ENCODE data around the gene RAPGEF2. TPM values are rescaled to one million over a fixed set of nuclear protein-coding genes. Genes with fewer than 3 reads are reported as not detected.
"Not testable (repeated sequence)": the region's sequence is repeated elsewhere in the genome, so short reads cannot be mapped to it uniquely, and the experiment has no call there.

The RAPGEF2 gene
- total RNA-seq, 2 donors from 2014 or later, result 42.6 to 73.1 TPM

- intact Hi-C loops (cut with DNase I, micrococcal nuclease), result no loop called here
- no peak for ATAC-seq
- DNase-seq, result no peak
Measured at GRCh38 chr4:159308566-159309340, 205.9 kb downstream of the RAPGEF2 start.

- no peak for ATAC-seq
- intact Hi-C loops (cut with DNase I, micrococcal nuclease), result no loop called here
- DNase-seq, result no peak
Measured at GRCh38 chr4:159312236-159312635, 209.4 kb downstream of the RAPGEF2 start.

- intact Hi-C loops (cut with DNase I, micrococcal nuclease); ATAC-seq: not testable (repeated sequence)
- peak in 1 of 2 donors; percentile 20 for DNase-seq
Measured at GRCh38 chr4:159315879-159316278, 213.0 kb downstream of the RAPGEF2 start.

DNA sequence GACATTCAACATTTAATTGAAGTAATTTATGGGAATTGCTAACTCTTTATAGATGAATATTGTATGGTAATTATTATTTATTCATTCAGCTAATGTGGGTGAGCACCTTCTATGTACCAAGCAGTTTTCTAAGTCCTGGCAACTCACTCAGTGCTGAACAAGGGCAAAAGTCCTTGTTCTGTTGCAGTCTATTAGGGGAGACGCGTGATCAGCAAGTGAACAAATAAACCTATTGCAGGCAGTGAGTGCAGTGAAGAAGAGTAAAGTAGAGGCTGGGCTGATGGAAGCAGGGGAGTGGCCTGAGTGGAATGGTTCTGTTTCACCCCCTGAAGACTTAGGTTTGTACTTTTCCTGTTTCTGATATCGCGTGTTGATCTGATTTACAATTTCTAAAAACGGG is 214.3 kb downstream of the RAPGEF2 start:
- intact Hi-C loops (cut with DNase I, micrococcal nuclease), result no loop called here
- no peak for ATAC-seq
- DNase-seq, result no peak

- no peak for ATAC-seq
- no peak for DNase-seq
- intact Hi-C loops (cut with DNase I, micrococcal nuclease), result no loop called here
Measured at GRCh38 chr4:159319027-159319426, 216.1 kb downstream of the RAPGEF2 start.

DNA sequence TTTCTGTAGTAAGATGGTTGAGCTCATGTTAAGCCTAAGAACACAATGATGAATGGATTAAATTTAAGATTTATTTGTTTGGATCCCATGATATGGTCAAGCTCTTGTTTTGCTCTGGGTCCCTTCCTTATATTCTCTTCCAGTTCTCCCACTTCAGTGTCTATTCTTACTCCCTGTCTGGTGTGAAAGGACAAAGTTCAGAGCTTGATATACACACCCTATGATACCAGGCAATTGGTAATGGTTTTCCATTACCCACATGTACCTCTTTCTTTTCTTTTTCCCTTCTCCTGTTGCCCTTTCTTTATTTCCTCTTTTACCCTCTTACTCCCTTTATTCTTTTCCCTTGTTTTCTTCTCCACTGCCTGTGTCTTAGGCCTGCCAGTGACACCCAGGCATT is 223.6 kb downstream of the RAPGEF2 start:
- ATAC-seq (peak; percentile 89), DNase-seq (no peak)
- intact Hi-C loops (cut with DNase I, micrococcal nuclease), result no loop called here

GRCh38 chr4:159328766-159329165 is 225.9 kb downstream of the RAPGEF2 start:
- DNase-seq (no peak), ATAC-seq (no peak)
- intact Hi-C loops (cut with DNase I, micrococcal nuclease), result no loop called here

GRCh38 chr4:159334461-159334860 is 231.6 kb downstream of the RAPGEF2 start:
- DNase-seq, result no peak
- intact Hi-C loops (cut with DNase I, micrococcal nuclease), result no loop called here
- no peak for ATAC-seq

GRCh38 chr4:159337041-159337440 is 234.2 kb downstream of the RAPGEF2 start:
- no peak for ATAC-seq
- intact Hi-C loops (cut with DNase I, micrococcal nuclease), result no loop called here

GRCh38 chr4:159341522-159341921 is 238.6 kb downstream of the RAPGEF2 start:
- intact Hi-C loops (cut with DNase I, micrococcal nuclease), result no loop called here
- DNase-seq (no peak), ATAC-seq (no peak)

More at GRCh38 chr4:159337041-159337440, 234.2 kb downstream of the RAPGEF2 start:
- DNase-seq, result no peak

DNA sequence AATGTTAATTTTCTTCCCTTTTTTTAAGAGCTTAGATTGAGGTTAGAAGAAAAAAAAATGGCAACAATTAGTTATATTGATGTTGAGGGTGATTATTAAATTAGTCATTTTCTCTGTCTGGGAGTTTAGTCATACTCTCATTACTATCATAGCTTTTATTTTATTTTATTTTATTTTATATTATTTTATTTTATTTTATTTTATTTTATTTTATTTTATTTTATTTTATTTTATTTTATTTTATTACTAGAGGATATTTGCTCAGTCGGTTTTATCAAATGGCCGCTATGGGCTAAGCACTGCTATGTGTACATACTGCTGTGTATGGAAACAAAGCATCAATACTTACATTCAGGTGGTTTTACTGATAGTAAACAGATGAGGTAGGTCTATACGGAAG is 239.5 kb downstream of the RAPGEF2 start:
- DNase-seq (no peak), ATAC-seq (no peak)
- intact Hi-C loops (cut with DNase I, micrococcal nuclease), result no loop called here

- no peak for ATAC-seq
- no peak for DNase-seq
- intact Hi-C loops (cut with DNase I, micrococcal nuclease), result no loop called here
Measured at GRCh38 chr4:159343116-159343515, 240.2 kb downstream of the RAPGEF2 start.

GRCh38 chr4:159344877-159345276 is 242.0 kb downstream of the RAPGEF2 start:
- intact Hi-C loops (cut with DNase I, micrococcal nuclease), result no loop called here
- DNase-seq, result no peak
- no peak for ATAC-seq

GRCh38 chr4:159346681-159347080 is 243.8 kb downstream of the RAPGEF2 start:
- intact Hi-C loops (cut with DNase I, micrococcal nuclease), result no loop called here
- DNase-seq, result no peak

DNA sequence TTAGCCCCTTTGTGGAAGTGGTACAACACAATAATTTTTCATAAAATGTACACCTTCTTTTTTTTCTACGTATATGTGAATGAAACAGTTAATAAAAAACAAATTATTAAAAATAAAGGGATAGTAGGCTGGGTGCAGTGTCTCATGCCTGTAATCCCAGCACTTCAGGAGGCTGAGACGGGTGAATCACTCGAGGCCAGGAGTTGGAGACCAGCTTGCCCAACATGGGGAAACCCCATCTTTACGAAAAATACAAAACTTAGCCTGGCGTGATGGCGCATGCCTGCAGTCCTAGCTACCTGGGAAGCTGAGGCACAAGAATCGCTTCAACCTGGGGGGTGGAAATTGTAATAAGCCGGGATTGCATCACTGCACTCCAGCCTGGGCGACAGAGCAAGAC is 244.9 kb downstream of the RAPGEF2 start:
- DNase-seq (no peak), ATAC-seq (no peak)
- intact Hi-C loops (cut with DNase I, micrococcal nuclease), result no loop called here

More at GRCh38 chr4:159346681-159347080, 243.8 kb downstream of the RAPGEF2 start:
- ATAC-seq, result no peak

GRCh38 chr4:159349332-159349731 is 246.5 kb downstream of the RAPGEF2 start:
- DNase-seq, result no peak
- intact Hi-C loops (cut with DNase I, micrococcal nuclease), result no loop called here
- no peak for ATAC-seq

GRCh38 chr4:159352609-159353008 is 249.7 kb downstream of the RAPGEF2 start:
- no peak for ATAC-seq
- intact Hi-C loops (cut with DNase I, micrococcal nuclease), result no loop called here
- no peak for DNase-seq

DNA sequence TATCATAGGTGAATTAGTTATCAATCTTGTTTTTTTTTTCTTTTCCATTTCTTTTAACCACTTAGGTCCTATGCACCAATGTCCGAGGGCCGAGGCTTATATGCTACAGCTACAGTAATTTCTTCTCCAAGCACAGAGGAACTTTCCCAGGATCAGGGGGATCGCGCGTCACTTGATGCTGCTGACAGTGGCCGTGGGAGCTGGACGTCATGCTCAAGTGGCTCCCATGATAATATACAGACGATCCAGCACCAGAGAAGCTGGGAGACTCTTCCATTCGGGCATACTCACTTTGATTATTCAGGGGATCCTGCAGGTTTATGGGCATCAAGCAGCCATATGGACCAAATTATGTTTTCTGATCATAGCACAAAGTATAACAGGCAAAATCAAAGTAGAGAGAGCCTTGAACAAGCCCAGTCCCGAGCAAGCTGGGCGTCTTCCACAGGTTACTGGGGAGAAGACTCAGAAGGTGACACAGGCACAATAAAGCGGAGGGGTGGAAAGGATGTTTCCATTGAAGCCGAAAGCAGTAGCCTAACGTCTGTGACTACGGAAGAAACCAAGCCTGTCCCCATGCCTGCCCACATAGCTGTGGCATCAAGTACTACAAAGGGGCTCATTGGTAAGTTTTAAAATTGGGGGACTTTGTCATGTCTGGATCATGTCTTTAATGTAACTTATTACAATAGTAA is 250.7 kb downstream of the RAPGEF2 start:
- intact Hi-C loops (cut with DNase I, micrococcal nuclease), result no loop called here
- no peak for ATAC-seq
- no peak for DNase-seq

DNA sequence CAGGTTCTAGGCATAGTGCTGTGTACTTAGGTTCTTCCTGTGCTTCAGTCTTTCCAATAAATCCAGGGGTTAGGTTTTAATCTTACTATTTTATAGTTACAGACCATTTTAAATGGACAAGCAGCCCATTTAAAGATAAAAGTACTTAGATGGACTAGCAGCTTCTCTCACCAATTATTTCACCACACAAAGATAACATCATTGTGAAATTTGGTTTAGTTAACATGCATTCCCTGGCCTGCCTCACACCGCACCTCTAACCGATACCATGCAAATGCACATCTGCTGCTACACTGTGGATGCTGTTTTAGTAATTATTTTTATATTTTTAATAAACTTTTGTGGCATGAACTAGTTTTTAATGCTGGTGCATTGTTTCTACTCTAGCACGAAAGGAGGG is 252.6 kb downstream of the RAPGEF2 start:
- ATAC-seq (no peak), DNase-seq (no peak)
- intact Hi-C loops (cut with DNase I, micrococcal nuclease), result no loop called here

DNA sequence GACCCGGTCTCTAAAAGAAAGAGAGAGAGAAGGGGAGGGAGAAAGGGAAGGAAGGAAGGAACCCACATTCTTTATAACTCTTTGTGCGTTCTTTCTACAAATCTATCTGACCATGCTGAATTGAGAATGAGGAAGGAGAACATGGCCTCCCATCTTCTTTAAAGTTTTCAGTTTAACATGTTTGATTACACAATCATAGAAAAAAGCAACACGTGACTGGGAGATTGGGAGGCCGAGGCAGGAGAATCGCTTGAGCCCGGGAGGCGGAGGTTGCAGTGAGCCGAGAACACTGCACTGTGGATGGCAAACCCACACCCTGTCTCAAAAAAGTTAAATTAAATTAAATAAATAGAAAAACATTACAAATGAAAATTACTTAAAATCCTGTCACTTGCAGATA is 254.5 kb downstream of the RAPGEF2 start:
- intact Hi-C loops (cut with DNase I, micrococcal nuclease), result no loop called here
- DNase-seq (no peak), ATAC-seq (no peak)
